Measurements from ENCODE around the gene POLK.
A peak's percentile ranks its signal among the peaks of the same experiment; 100 is the strongest.

POLK gene

DNA sequence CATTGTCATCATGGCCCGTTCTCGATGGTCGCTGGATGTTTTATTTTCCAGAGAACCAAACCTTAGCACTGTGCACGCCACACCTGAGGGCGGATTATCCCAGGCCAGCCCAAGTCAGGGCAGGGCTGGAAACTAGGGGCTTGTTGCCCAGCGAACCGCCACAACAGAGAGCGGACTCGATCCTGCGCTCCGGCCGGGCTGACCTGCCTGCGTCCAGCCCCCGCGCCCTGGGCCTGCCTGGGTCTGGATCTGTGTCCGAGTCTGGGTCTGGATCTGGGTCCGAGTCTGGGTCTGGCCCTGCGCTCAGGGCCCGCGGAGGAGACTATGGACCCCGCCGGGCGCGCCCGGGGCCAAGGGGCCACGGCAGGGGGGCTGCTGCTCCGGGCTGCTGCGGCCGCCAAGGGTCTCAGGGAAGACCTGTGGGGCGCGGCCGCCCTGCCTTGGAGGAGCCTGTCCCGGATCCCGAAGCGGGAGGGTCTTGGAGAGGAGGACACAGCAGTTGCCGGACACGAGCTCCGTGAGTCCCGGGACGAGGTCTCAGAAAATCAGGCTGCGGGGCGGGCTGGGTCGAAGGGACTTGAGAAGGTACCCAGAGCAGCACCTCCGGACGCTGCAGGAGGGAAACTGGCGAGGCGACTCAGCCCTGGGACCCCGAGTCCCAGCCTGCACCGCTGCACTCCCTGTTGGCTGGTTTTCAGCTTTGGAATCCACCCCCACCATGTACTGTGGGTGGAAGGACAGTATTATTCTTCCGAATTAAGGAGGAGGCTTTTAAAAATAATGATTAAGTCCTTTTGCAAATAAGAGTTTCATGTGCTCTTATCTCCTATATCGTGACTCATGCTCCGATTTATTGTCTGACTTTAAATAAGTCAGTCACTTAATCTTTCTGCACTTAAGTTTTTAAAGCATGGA is 99.9 kb downstream of the POLK start, which contains the start of gene ANKDD1B:
ANKDD1B (plus strand) TSS at position 143 of the 915 bp plus-strand sequence; CDS start at position 325, 182 bp downstream.
- DNase-seq: no peak

DNA sequence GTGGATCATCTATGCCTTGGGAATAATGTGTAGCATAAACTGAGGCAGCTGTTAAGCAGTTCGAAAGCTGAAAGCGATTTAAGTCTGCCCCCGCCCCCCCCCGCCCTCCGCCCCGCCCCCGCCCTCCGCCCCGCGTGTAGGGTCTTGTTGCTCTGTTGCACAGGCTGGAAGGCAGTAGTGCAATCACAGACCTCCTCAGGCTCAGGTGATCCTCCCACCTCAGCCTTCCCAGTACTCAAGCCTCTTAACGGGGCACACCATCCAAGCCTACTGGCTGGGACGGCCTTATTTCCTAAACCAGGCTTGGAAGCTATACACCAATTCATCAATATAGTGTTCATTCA is 100.5 kb downstream of the POLK start:
- DNase-seq: no peak

DNA sequence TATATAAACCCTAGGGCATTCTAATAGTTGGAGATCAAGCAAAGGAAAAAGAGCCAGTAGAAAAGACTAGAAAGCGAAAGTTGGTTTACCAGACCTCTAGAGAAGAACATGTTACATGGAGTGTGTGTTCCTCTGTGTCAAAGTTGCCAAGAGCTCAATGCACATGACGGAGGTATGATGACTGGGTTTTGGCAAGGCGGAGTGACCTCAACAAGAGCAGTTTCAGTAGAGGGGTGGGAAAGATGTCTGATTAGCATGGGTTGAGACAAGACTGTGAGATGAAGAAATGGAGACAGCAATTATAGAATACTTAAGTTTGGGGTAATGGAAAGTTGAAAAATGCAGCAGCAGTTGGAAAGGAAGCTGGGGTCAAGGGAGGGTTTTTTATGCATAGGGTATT is 101.2 kb downstream of the POLK start:
- DNase-seq: no peak

DNA sequence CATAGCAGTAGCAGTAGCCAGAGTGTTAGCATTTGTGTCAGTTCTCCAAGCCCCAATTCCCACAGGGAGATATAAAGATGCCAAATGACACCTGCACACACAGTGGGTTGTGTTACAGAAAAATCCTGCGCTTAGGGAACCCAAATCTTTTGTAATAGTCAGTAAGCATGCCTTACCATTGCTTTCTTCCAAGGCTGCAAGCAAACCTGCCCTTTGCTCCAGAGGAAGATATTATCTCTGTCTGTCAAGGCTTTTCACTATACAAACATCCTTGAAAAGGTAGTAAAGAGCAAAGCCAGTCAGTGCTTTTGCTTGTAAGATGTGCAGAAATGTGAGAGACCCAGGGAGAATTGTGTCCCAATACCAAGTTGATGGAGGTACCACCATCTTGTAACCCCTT is 102.5 kb downstream of the POLK start:
- DNase-seq: no peak

DNA sequence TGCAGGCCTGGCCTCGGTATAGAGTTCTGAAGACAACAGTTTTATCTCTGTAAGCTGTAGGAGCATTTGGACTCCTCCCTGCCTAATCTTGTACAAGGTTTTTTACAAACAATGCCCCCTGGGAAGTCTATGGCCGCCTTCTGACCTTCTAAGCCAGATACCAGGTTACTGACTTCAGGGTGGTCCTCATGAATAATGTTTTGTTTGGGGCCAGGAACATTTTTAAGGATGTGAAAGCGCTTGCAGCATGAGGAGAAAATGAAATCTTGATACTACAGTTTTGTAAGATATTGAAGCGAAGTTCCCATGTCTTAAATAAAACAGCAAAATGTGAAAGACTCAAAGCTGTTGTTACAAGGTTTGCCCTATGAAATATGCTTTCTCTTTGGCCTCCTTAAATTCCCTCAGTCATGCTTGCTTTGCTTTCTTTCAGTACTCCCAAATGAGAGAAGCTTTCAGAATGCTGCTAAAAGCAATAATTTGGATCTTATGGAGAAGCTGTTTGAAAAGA is 104.7 kb downstream of the POLK start:
- no peak for DNase-seq

DNA sequence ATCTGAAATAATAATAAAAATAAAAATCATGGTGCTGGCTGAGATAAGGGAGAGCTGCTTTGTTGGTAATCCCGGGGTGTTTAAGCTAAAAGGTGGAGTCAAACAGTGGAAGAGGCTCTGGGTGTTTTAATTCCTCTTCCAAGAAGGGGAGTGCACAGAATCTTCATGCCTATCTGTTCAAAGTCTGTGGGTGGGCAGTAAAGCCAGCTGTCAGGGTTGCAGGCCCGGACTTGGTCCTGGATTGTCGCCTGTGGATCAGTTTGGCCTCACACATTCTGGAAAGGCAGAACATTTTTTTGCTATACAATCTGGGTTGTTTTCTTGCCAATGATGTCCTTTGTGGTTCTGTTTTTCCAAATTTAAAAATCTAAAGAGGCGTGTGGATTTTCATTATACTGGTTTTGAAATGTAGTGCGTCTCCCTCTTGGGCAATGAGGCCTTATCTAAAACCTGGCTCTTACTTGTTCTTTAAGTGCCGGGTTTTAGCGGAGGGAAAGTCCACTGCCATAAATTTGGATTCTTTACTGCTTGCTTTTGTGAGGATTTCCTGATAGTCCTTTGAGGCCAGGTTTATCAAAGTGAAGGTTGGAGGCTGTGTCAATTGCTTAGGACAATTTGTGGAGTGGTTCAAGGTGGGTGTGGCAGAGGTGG is 105.4 kb downstream of the POLK start:
- DNase-seq: no peak

DNA sequence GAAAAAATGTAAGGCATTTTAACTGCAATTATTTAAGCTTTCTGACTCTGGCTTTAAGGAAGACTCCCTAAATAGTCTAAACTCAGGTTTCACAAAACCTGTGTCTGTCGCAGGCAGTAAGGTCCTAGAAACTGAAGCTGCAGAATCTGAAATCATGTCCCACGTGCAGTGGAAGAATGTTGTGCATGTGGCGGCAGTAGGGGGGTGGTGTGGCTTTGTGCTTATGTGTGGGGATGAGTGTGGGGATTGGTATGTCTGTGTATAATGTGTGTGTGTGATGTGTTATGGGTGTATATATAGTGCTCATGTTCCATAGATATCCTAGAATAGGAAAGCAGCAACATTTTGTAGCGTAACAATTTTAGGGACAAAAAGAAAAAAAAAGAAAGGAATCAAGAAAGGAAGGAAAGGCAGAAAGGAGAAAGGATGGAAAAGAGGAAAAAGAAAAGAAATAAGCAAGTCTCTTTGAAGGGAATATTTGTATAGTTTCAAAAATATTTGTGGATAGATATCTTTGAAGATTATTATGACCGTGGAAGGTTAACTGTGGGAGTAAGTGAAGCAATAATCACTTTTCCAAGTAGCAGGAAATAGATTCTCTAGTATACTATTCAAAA is 106.2 kb downstream of the POLK start:
- DNase-seq: no peak

DNA sequence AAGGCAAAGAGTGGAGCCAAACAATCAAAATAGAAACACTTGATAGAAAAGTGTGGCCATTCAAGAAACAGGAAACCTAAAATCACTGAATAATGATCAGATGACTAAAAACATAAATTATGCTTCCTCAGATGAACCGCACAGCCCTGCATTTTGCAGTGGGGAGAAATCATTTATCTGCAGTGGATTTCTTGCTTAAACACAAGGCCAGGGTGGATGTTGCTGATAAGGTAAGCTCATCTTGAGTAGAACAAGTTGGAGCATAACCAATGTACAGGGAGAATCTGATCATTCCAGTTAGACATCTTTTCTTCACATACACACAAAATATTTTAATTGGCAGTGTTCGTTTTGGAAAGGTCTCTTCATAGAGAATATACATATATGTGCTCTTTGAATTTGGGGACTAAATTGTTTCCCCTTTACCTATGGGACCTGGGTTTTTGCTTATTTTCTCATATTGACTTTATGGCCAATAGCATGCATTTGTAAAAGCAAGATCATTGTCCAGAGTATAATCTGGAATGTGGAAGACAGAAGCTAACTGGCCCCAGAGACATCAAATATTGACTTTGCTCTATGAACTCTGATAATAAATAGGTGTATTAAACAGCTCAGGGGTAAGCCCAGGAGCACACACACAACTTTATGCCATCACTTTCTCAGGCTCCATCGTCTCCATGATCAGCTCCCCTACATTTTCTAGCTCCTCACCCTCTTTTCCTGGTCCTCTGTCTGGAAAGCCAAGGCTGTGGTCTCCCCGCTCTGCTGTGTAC is 108.7 kb downstream of the POLK start:
- no peak for DNase-seq

DNA sequence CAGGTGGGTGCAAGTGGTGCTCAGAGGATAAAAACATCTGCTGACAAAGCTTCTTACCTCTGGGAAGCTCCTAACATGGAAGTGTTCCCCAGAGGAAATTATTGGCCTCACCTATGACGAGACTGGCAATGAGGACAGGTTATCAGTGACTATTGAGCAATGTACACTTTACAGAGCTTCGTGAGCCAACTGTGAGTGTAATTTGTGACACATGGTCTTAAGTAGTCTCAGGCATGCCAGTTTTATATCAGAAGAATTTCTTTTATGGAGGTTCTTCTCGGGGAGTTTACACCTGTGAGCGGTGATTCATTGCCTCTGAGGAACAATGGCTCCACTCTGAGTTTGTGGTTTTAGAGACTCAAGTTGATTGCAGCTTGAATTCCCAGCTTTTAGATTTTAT is 110.9 kb downstream of the POLK start:
- peak; percentile 52 for DNase-seq

DNA sequence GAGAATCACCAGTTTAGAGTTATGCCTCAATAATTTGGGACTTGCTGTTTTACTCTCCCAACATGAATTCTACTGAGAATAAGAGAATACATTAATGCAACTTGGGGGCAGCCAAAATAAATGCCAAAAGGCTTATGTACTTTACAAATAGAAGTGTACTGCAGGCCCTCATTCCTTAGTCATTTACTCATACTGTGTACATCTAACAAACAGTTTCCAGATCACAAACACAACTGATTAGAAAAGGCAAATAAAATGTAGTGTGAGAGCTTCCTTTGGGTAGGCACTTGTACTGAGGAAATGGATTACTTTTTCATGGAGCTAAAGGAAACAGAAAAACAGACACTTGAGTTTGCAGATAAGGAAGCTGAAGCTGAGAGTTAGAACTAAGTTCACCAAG is 112.2 kb downstream of the POLK start:
- no peak for DNase-seq

DNA sequence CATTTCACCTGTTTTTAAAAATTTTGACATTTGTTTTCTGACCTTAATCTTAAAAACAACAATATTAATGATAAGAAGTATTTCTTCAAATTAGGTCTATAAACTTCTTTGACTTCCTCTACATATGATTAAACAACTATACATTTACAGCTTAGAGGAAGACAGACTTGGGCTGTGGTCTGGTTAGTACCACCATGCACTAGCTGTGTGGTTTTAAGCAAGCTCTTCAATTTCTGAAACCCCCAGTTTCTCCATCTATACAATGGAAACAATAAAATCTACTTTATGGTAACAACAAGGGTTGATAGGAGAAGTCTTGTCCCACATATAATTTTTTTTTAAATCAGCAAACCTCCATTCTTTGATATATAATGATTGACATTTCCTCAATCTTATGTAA is 115.3 kb downstream of the POLK start:
- DNase-seq: no peak

DNA sequence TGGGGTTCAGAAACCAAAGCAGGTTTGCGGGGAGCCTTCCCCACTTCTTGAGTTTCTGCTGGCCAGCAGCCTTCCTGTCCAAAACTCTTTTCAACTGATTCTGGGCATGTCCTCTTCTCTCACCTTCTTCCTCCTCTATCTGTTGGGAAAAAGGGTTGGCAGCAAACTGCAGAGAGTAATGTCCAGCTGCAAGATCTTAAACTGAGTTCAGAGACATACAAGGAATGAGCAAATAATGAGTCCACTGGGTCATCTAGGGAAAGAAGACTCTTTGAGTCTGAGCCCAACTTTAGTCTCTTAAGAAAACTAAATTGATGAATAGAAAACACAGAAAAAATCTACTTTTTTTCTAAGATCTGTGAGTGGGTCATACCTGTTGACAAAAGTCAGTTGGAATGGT is 116.1 kb downstream of the POLK start:
- DNase-seq: no peak

DNA sequence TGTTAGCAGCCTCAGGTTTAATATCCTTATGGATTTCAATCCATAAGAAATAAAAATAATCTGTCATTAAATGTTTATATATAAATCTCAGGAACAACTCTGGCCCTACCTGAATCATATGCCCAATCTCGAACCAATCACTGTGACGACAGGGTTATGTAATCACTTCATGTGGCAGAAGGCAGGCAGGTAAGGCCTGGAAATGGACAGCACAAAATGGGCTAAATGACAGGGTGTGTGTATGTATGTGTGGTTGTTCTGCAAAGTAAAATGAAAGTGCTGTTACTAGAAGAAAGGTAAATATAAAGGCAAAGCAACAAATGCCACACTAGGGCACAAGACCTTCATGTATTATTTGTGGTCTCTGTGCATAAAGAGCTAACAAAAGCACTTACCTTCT is 119.2 kb downstream of the POLK start:
- no peak for DNase-seq

DNA sequence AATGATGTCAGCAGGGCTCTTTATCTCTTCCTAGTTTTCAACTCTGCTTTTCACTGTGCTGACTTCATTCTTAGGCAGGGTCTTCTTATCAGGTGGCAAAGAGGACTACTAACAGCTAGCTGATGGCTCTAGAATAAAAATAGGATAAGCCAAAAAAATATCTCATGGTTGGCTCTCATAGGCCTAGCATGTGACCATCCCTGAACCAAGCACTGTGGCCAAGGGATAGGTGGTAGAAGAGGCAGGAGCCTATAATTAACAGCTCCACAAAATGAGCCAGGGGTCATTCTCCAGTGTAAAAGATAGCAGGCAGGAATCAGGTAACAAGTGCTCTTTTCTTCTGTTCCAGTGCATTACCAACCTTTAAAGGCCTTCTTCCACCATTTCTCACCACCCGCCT is 120.6 kb downstream of the POLK start:
- no peak for DNase-seq

DNA sequence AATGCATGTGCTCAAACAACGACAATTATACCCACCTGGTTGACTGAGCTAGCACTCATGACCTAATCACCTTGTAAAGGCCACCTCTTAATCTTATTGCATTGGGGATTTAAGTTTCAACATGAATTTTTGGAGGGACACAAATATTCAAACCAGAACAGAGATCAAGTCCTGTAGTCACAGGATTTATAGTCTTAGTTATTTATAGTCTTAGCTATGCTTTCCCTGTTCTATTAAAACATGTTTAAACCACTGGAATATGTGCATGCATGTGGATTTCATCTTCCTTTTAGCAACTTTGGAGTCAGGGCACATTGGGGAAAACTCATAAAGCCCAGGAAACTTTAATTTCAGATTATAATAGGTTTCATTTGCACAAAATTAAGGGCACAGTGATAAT is 126.3 kb downstream of the POLK start:
- DNase-seq: no peak

DNA sequence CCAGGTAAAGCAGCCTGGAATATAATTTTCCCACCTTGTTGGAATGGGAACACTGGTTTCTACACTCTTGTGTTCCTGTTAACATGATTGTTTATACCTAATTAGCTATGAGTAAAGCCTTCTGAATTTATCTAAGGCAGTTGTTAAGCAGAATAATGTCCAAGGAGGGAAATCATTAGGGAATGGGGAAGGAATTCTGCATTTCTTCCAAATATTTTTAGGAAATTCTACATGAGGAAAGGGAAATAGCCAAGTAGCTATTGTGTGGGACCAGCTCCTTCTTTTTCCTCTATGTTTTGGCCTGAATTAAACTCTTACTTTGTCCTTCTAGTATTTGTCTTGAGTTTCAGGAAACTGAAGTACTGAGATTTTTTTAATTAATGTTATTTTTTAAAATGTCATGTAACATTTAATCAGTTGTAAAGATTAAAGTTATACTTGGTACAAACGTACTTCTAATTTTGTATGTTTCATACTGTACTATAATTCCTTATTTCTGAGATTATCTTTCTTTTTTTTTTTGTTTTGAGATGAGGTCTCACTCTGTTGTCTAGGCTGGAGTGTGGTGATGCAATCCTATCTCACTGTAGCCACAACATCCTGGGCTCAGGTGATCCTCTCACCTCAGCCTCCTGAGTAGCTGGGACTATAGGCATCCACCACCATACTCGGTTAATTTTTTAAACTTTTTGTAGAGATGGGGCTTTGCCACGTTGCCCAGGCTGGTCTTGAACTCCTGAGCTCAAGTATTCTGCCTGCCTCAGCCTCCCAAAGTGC is 128.0 kb downstream of the POLK start:
- no peak for DNase-seq

DNA sequence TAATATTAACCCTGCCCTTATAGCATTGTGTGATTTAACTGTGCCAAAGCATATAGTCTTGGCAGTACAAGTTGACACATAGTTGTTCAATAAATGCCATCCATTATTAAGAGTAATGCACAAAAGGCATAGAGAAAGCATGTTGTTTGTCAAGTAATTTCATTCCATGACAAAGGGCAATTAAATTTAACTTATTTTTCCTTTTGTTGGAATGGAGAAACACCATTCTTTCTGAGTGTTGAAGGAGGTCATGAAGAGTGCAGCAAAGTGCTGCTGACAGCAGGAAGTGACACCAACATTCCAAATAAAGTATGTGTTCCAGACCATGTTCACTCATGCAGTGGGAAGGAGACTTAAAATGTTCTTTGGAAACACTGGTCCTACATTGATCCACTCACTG is 128.7 kb downstream of the POLK start:
- DNase-seq: no peak

DNA sequence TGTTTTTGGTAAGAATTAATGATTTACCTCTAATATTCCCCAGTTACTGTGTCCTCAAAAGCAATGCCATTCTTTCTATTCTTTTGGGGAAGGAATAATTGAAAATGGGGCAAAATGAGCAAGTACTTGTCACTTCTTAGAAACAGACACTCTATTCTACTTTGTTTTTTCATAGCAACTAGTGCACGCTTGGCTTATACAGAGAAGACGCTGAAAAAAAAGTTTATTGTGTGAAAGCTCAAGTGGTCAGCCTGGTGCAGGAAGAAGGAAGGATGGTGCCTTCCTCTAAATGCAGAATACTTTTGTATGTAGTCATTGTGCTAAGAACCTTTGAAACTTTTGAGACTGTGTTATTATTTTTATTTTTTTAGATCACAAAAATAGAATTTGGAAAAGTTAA is 129.1 kb downstream of the POLK start:
- no peak for DNase-seq

DNA sequence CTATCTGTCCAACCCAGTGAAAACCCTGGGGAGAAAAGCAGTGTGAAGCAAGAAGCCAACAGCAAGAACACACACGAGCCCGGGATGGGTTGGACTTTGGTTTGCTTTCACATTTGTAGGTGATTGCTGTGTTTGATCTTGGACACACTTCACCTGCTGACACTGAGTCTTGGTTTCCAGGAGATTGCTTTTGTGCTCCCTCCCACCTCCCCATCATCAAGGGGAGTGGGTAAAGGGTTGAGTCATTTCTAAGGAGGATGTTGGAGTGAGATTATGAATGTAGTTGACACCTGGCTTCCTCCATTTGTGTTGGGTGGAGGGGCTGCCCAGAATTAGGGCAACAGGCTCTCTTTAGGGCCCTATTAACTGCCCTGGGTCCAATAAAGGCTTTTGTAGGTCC is 137.0 kb downstream of the POLK start:
- DNase-seq: no peak
